ENCODE data around the gene UQCR10. TPM values are rescaled to one million over a fixed set of nuclear protein-coding genes. Genes with fewer than 3 reads are reported as not detected.
A peak's percentile ranks its signal among the peaks of the same experiment; 100 is the strongest.

The UQCR10 gene
- total and polyA plus RNA-seq, 9 of the 15 experiments (the other 6 are each of a cell fraction or from before 2014, with no cell fraction given) = 128 to 903 (median 163) TPM

DNA sequence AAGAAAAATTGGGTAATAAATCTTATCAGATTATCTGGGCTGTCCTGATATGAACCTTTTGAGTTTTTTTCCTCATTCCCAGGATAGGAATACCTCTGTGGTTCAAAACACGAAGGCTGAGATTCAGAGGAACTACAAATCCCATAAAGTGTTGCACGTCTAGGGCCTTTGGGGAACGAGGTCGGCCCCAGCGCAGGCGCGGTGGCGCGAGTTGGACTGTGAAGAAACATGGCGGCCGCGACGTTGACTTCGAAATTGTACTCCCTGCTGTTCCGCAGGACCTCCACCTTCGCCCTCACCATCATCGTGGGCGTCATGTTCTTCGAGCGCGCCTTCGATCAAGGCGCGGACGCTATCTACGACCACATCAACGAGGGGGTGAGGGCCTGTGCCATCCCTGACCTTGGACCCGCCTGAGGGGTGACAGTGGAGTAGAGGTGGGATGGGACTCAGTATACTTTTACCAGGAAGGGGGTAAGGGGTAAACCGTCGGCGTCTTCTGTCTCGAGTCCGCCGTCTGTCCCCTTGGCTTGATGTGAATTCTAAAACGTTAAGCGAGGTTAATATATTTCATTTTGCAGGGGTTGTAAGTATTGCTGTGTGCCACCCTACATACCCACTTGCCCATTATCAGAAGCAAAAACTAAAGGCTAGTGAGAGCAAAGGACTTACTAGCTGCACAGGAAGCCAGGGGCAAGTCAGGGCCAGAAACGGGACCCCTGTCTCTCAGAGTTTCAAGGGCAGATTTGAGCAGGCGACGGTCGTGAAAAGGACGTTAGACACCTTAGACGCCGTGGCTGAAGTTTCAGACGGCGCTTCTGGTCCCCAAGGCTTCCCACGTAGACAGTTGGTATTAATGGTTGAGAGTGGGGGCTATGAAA is at the start of gene UQCR10 (continued):
- TF ChIP-seq, protein P1, sequence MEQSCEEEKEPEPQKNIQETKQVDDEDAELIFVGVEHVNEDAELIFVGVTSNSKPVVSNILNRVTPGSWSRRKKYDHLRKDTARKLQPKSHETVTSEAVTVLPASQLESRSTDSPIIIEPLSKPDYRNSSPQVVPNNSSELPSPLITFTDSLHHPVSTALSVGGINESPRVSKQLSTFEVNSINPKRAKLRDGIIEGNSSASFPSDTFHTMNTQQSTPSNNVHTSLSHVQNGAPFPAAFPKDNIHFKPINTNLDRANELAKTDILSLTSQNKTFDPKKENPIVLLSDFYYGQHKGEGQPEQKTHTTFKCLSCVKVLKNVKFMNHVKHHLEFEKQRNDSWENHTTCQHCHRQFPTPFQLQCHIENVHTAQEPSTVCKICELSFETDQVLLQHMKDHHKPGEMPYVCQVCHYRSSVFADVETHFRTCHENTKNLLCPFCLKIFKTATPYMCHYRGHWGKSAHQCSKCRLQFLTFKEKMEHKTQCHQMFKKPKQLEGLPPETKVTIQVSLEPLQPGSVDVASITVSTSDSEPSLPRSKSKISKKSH (CRISPR knock-in tag; IDR thresholded peaks at IDR 0.05) = no peak
- TF ChIP-seq POLR2AphosphoS5 (IDR thresholded peaks at IDR 0.05; ENCODE audit: control insufficient read depth, insufficient read depth, low read depth, low read length) (peak; percentile 57; the same call in 1 of the 2 replicates), ZNF644 (tag; IDR thresholded peaks at IDR 0.05; ENCODE audit: low read depth) (peak; percentile 59), TGIF2 (CRISPR knock-in tag; IDR thresholded peaks at IDR 0.05) (no peak), L3MBTL2 (IDR thresholded peaks at IDR 0.05) (no peak; the same call in 1 of the 2 replicates), PPARD (CRISPR knock-in tag; IDR thresholded peaks at IDR 0.05) (no peak), ZNF232 (CRISPR knock-in tag; IDR thresholded peaks at IDR 0.05) (no peak), SIN3B (IDR thresholded peaks at IDR 0.05; ENCODE audit: low read depth) (peak; percentile 63), LEF1 (IDR thresholded peaks at IDR 0.05) (no peak), RBM17 (IDR thresholded peaks at IDR 0.05; ENCODE audit: borderline replicate concordance, low read depth, low read length) (no peak), EP300 (IDR thresholded peaks at IDR 0.05; ENCODE audit: low read length) (no peak), MEIS2 (IDR thresholded peaks at IDR 0.05; ENCODE audit: partially characterized antibody) (peak; percentile 62), ZNF699 (CRISPR knock-in tag; IDR thresholded peaks at IDR 0.05; ENCODE audit: insufficient replicate concordance) (no peak), EP400 (IDR thresholded peaks at IDR 0.05) (peak; percentile 68; the same call in 1 of the 2 replicates), BRF1 (IDR thresholded peaks at IDR 0.05; ENCODE audit: borderline replicate concordance, extremely low read depth, insufficient read length) (no peak), ZNF830 (CRISPR knock-in tag; IDR thresholded peaks at IDR 0.05) (no peak), MED1 (CRISPR knock-in tag; IDR thresholded peaks at IDR 0.05; ENCODE audit: borderline replicate concordance) (no peak)
- TF ChIP-seq, protein P2, sequence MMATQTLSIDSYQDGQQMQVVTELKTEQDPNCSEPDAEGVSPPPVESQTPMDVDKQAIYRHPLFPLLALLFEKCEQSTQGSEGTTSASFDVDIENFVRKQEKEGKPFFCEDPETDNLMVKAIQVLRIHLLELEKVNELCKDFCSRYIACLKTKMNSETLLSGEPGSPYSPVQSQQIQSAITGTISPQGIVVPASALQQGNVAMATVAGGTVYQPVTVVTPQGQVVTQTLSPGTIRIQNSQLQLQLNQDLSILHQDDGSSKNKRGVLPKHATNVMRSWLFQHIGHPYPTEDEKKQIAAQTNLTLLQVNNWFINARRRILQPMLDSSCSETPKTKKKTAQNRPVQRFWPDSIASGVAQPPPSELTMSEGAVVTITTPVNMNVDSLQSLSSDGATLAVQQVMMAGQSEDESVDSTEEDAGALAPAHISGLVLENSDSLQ (IDR thresholded peaks at IDR 0.05) = peak; percentile 20; the same call in 1 of the 2 replicates
- TF ChIP-seq, protein P3, sequence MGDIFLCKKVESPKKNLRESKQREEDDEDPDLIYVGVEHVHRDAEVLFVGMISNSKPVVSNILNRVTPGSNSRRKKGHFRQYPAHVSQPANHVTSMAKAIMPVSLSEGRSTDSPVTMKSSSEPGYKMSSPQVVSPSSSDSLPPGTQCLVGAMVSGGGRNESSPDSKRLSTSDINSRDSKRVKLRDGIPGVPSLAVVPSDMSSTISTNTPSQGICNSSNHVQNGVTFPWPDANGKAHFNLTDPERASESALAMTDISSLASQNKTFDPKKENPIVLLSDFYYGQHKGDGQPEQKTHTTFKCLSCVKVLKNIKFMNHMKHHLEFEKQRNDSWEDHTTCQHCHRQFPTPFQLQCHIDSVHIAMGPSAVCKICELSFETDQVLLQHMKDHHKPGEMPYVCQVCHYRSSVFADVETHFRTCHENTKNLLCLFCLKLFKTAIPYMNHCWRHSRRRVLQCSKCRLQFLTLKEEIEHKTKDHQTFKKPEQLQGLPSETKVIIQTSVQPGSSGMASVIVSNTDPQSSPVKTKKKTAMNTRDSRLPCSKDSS (IDR thresholded peaks at IDR 0.05; ENCODE audit: low read depth, partially characterized antibody) = no peak
- TF ChIP-seq, protein P4, sequence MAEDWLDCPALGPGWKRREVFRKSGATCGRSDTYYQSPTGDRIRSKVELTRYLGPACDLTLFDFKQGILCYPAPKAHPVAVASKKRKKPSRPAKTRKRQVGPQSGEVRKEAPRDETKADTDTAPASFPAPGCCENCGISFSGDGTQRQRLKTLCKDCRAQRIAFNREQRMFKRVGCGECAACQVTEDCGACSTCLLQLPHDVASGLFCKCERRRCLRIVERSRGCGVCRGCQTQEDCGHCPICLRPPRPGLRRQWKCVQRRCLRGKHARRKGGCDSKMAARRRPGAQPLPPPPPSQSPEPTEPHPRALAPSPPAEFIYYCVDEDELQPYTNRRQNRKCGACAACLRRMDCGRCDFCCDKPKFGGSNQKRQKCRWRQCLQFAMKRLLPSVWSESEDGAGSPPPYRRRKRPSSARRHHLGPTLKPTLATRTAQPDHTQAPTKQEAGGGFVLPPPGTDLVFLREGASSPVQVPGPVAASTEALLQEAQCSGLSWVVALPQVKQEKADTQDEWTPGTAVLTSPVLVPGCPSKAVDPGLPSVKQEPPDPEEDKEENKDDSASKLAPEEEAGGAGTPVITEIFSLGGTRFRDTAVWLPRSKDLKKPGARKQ (CRISPR knock-in tag; IDR thresholded peaks at IDR 0.05) = no peak
